K562 (cell line): ENCODE data around the gene C2CD2.

Experiments used
- CREBBP ChIP-seq: IDR thresholded peaks from one replicate; pipeline ENCODE4 v1.6.1; 2012; ENCODE audit warnings: low read depth, mild to moderate bottlenecking, control low read depth, inconsistent platforms, low read length
- FUS ChIP-seq: fragments of 200-400 bp; formaldehyde crosslinking; optimal IDR thresholded peaks from 2 replicates; pipeline ENCODE3; 2017; ENCODE audit warnings: low read depth, low read length
- POLR2A ChIP-seq: fragments of 450-650 bp; conservative IDR thresholded peaks from 2 replicates; pipeline ENCODE4 v1.6.1; 2016

GRCh38 chr21:41908829-41909228, 45.0 kb downstream of the C2CD2 start:
- no peak for TF ChIP-seq FUS
- no peak for TF ChIP-seq POLR2A
- TF ChIP-seq CREBBP, result no peak
